SU-DHL-6 (cell line): ENCODE measurements around the gene SYT9.

Source experiments
- H2AFZ ChIP-seq: fragments of 200-600 bp; sonication (generic); 2 replicates; pipeline ENCODE4 v1.6.1; 2014; ENCODE audit warnings: low read depth, mild to moderate bottlenecking, moderate library complexity, mixed read lengths, antibody characterized with exemption, low read length; ENCODE audit not compliant: severe bottlenecking
- H3F3A ChIP-seq: fragments of 200-600 bp; shearing (Covaris generic); 2 replicates; pipeline ENCODE4 v1.6.0; 2016; ENCODE audit warnings: antibody characterized with exemption, mild to moderate bottlenecking; ENCODE audit not compliant: insufficient read depth
- H3K27ac ChIP-seq: fragments of 200-600 bp; sonication (generic); 2 replicates; pipeline ENCODE4 v1.5.1; 2016; ENCODE audit warnings: low read depth, mild to moderate bottlenecking, low read length, moderate library complexity, mixed read lengths
- H3K27me3 ChIP-seq: fragments of 200-600 bp; sonication (generic), shearing (Covaris generic); 2 replicates; pipeline ENCODE4 v1.6.0; 2014; ENCODE audit warnings: mild to moderate bottlenecking, low read length
- H3K36me3 ChIP-seq: fragments of 200-600 bp; sonication (generic); 2 replicates; pipeline ENCODE4 v1.6.1; 2014; ENCODE audit warnings: mild to moderate bottlenecking, low read length, mixed read lengths
- H3K4me2 ChIP-seq: fragments of 300-600, 200-600 bp; shearing (Covaris generic), sonication (generic); 2 replicates; pipeline ENCODE4 v1.6.0; 2014; ENCODE audit warnings: low read length, low read depth, mild to moderate bottlenecking; ENCODE audit not compliant: poor library complexity, severe bottlenecking
- H3K4me3 ChIP-seq: fragments of 200-600 bp; sonication (generic); 2 replicates; pipeline ENCODE4 v1.5.1; 2014; ENCODE audit warnings: antibody characterized with exemption, low read length, mild to moderate bottlenecking, mixed read lengths; ENCODE audit not compliant: insufficient read depth, poor library complexity, severe bottlenecking
- H3K79me2 ChIP-seq: fragments of 200-600 bp; sonication (generic); 2 replicates; pipeline ENCODE4 v1.6.1; 2014; ENCODE audit warnings: mild to moderate bottlenecking, low read length, moderate library complexity; ENCODE audit not compliant: insufficient read depth
- H3K9ac ChIP-seq: fragments of 200-600 bp; sonication (generic); 2 replicates; pipeline ENCODE4 v1.7.0; 2014; ENCODE audit warnings: mild to moderate bottlenecking, low read length
- H3K9me2 ChIP-seq: fragments of 200-600 bp; sonication (generic); replicated peaks from 2 replicates; pipeline ENCODE4 v1.6.1; 2014; ENCODE audit warnings: low read length; ENCODE audit not compliant: insufficient read depth
- H3K9me3 ChIP-seq: fragments of 200-600 bp; sonication (generic); 2 replicates; pipeline ENCODE4 v1.6.1; 2014; ENCODE audit warnings: low read length, mixed read lengths; ENCODE audit not compliant: insufficient read depth
- H4K20me1 ChIP-seq: fragments of 200-600 bp; sonication (generic); 2 replicates; pipeline ENCODE4 v1.6.1; 2014; ENCODE audit warnings: low read depth, mild to moderate bottlenecking, antibody characterized with exemption, low read length, moderate library complexity, mixed read lengths
- EZH2phosphoT487 ChIP-seq: fragments of 200-600 bp; sonication (generic), shearing (Covaris generic); conservative IDR thresholded peaks from 2 replicates; pipeline ENCODE4 v1.6.1; 2018; ENCODE audit warnings: mild to moderate bottlenecking, antibody characterized with exemption, low read length, moderate library complexity, mixed read lengths
- TF ChIP-seq, protein P1 (sequence below): fragments of 200-600 bp; sonication (generic); IDR thresholded peaks from one replicate; pipeline ENCODE4 v1.5.1; 2017; ENCODE audit warnings: antibody characterized with exemption, mild to moderate bottlenecking, low read length, moderate library complexity; ENCODE audit not compliant: insufficient read depth, poor library complexity, severe bottlenecking

The SYT9 gene

DNA sequence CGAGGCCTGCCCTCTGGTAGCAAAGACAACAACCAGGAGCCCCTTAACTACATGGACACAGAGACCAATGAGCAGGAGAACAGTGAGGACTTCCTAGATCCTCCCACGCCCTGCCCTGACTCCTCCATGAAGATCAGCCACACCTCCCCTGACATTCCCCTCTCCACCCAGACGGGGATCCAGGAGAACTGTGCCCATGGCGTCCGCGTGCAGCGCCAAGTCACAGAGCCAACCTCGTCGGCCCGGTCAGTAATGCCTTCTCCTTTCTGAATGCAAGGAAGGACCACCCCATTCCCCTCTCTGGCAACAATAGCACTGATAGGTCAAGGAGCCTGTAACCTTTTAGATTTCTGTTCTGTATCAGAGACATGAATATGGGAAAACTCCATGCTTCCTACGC, 51.4 kb downstream of the SYT9 start:
- H2AFZ ChIP-seq: no peak overlapping the region
- H3K27ac ChIP-seq: no peak overlapping the region
- H3K9me2 ChIP-seq: no peaks in the 10 kb centered on the region; the same call in 1 of the 2 replicates
- no peak overlapping the region for H3K4me2 ChIP-seq
- H3K4me3 ChIP-seq: no peak overlapping the region
- H3K79me2 ChIP-seq: no peaks in the 10 kb centered on the region
- H3F3A ChIP-seq: no peaks in the 10 kb centered on the region
- no peaks in the 10 kb centered on the region for H3K27me3 ChIP-seq
- H4K20me1 ChIP-seq: no peaks in the 10 kb centered on the region
- no peaks in the 10 kb centered on the region for H3K36me3 ChIP-seq
- no peak for TF ChIP-seq EZH2phosphoT487
- TF ChIP-seq, protein P1, sequence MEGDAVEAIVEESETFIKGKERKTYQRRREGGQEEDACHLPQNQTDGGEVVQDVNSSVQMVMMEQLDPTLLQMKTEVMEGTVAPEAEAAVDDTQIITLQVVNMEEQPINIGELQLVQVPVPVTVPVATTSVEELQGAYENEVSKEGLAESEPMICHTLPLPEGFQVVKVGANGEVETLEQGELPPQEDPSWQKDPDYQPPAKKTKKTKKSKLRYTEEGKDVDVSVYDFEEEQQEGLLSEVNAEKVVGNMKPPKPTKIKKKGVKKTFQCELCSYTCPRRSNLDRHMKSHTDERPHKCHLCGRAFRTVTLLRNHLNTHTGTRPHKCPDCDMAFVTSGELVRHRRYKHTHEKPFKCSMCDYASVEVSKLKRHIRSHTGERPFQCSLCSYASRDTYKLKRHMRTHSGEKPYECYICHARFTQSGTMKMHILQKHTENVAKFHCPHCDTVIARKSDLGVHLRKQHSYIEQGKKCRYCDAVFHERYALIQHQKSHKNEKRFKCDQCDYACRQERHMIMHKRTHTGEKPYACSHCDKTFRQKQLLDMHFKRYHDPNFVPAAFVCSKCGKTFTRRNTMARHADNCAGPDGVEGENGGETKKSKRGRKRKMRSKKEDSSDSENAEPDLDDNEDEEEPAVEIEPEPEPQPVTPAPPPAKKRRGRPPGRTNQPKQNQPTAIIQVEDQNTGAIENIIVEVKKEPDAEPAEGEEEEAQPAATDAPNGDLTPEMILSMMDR: no peak
- no peak overlapping the region for H3K9ac ChIP-seq
- H3K9me3 ChIP-seq: no peaks in the 10 kb centered on the region

DNA sequence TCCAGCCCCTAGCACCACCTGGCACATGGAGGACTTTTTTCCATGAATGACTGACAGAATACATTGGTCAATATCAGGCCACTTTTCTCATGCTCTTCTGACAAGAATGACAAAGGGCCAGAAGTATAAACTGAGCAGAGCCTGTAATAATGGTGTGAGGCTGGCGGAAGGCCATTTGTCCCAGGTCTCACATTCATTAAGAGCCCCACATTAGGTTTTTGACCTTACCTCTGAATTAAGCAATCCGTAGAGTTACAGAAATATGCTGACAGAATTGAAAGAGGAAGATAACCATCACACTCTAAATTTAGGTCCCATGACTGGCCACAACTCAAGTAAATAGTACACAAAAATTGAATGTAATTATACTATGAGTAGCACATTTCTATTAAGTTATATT, 55.2 kb downstream of the SYT9 start:
- Histone ChIP-seq H3K36me3 (no peaks in the 10 kb centered on the region), H3K9me3 (no peaks in the 10 kb centered on the region), H2AFZ (no peak overlapping the region), H3K27me3 (no peaks in the 10 kb centered on the region), H4K20me1 (no peaks in the 10 kb centered on the region), H3K9me2 (no peaks in the 10 kb centered on the region), H3K4me3 (no peak overlapping the region), H3K9ac (no peak overlapping the region), H3F3A (no peaks in the 10 kb centered on the region), H3K27ac (no peak overlapping the region), H3K4me2 (no peak overlapping the region), H3K79me2 (no peaks in the 10 kb centered on the region)
- no peak for TF ChIP-seq EZH2phosphoT487
- TF ChIP-seq, protein P1: no peak

DNA sequence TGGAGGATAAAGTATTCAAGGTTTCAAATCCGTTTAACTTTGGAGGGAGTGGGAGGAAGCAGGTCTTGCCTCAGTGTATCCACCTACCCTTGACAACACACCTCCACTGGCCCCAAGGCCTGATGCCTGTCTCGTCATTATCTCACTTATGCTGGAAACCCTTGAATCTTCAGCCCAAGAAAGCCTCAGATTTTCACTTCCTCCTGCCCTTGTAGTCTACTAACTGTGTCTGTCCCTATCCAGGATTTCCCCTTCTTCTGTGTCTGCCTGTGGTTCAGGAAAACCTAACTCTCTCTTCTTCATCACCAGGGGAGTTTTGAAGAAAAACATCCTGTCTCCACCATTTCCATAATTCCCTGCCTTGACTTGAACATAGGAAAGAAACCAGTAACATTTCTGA, 56.1 kb downstream of the SYT9 start:
- no peaks in the 10 kb centered on the region for H3K9me3 ChIP-seq
- H3K9me2 ChIP-seq: no peaks in the 10 kb centered on the region
- no peaks in the 10 kb centered on the region for H3K27me3 ChIP-seq
- no peak overlapping the region for H3K9ac ChIP-seq
- H3K36me3 ChIP-seq: no peaks in the 10 kb centered on the region
- no peak overlapping the region for H2AFZ ChIP-seq
- TF ChIP-seq, protein P1: no peak
- no peak for TF ChIP-seq EZH2phosphoT487
- H4K20me1 ChIP-seq: no peaks in the 10 kb centered on the region
- no peak overlapping the region for H3K4me2 ChIP-seq
- H3K27ac ChIP-seq: no peak overlapping the region
- no peak overlapping the region for H3K4me3 ChIP-seq
- H3F3A ChIP-seq: no peaks in the 10 kb centered on the region
- no peaks in the 10 kb centered on the region for H3K79me2 ChIP-seq
